OCI-LY1 (cell line): Measurements from ENCODE around the gene LIMD2.

Source experiments
- H2AFZ ChIP-seq: fragments of 200-600 bp; sonication (generic), shearing (Covaris generic); 2 replicates; pipeline ENCODE4 v1.6.0; 2014; ENCODE audit warnings: antibody characterized with exemption, mild to moderate bottlenecking, low read length
- H3F3A ChIP-seq: fragments of 200-600 bp; sonication (generic), shearing (Covaris generic); 2 replicates; pipeline ENCODE4 v1.6.0; 2014; ENCODE audit warnings: mild to moderate bottlenecking, antibody characterized with exemption, low read length, moderate library complexity; ENCODE audit not compliant: insufficient read depth
- H3K27ac ChIP-seq: fragments of 200-600 bp; sonication (generic); 2 replicates; pipeline ENCODE4 v1.5.1; 2014; ENCODE audit warnings: low read length, mixed run types, mild to moderate bottlenecking, low read depth; ENCODE audit not compliant: poor library complexity, severe bottlenecking
- H3K27me3 ChIP-seq: fragments of 200-600 bp; sonication (generic); 2 replicates; pipeline ENCODE4 v1.6.0; 2014; ENCODE audit warnings: antibody characterized with exemption, mild to moderate bottlenecking, low read length, moderate library complexity; ENCODE audit not compliant: insufficient read depth
- H3K36me3 ChIP-seq: fragments of 200-600 bp; sonication (generic); 2 replicates; pipeline ENCODE4 v1.6.1; 2014; ENCODE audit warnings: mild to moderate bottlenecking, antibody characterized with exemption, low read length, moderate library complexity, mixed read lengths; ENCODE audit not compliant: insufficient read depth
- H3K4me1 ChIP-seq: fragments of 200-600 bp; sonication (generic); 2 replicates; pipeline ENCODE4 v1.5.1; 2014; ENCODE audit warnings: mild to moderate bottlenecking, low read length, moderate library complexity; ENCODE audit not compliant: insufficient read depth, severe bottlenecking
- H3K4me2 ChIP-seq: fragments of 200-600 bp; sonication (generic), shearing (Covaris generic); 2 replicates; pipeline ENCODE4 v1.6.1; 2014; ENCODE audit warnings: low read length
- H3K4me3 ChIP-seq: fragments of 200-600 bp; sonication (generic); 2 replicates; pipeline ENCODE4 v1.5.1; 2014; ENCODE audit warnings: low read length, low read depth, mild to moderate bottlenecking, mixed read lengths; ENCODE audit not compliant: poor library complexity, severe bottlenecking
- H3K79me2 ChIP-seq: fragments of 200-600 bp; shearing (Covaris generic); 2 replicates; pipeline ENCODE4 v1.6.1; 2016; ENCODE audit warnings: mixed run types, low read length, mixed read lengths; ENCODE audit not compliant: insufficient read depth
- H3K9ac ChIP-seq: fragments of 200-600 bp; sonication (generic), shearing (Covaris generic); 2 replicates; pipeline ENCODE4 v1.6.1; 2014; ENCODE audit warnings: mild to moderate bottlenecking, low read length, mixed read lengths
- H3K9me2 ChIP-seq: fragments of 200-600 bp; sonication (generic), shearing (Covaris generic); 2 replicates; pipeline ENCODE4 v1.6.1; 2014; ENCODE audit warnings: low read depth, mild to moderate bottlenecking, low read length, mixed read lengths
- H3K9me3 ChIP-seq: fragments of 200-600 bp; shearing (Covaris generic); 2 replicates; pipeline ENCODE4 v1.6.1; 2014; ENCODE audit warnings: low read length, mixed read lengths
- H4K20me1 ChIP-seq: fragments of 200-600 bp; sonication (generic), shearing (Covaris generic); 2 replicates; pipeline ENCODE4 v1.6.0; 2016; ENCODE audit warnings: mild to moderate bottlenecking, low read length; ENCODE audit not compliant: insufficient read depth
- EZH2 ChIP-seq: fragments of 200-600 bp; sonication (generic), shearing (Covaris generic); IDR thresholded peaks from 2 replicates; pipeline ENCODE4 v1.8.0; 2017; ENCODE audit warnings: borderline replicate concordance, mixed run types, mild to moderate bottlenecking, antibody characterized with exemption, low read length, moderate library complexity, mixed read lengths
- TF ChIP-seq, protein P1 (sequence below): fragments of 200-600 bp; sonication (generic), shearing (Covaris generic); IDR thresholded peaks from 2 replicates; pipeline ENCODE4 v1.5.1; 2017; ENCODE audit warnings: mild to moderate bottlenecking, antibody characterized with exemption, low read length, moderate library complexity, mixed read lengths

The LIMD2 gene

DNA sequence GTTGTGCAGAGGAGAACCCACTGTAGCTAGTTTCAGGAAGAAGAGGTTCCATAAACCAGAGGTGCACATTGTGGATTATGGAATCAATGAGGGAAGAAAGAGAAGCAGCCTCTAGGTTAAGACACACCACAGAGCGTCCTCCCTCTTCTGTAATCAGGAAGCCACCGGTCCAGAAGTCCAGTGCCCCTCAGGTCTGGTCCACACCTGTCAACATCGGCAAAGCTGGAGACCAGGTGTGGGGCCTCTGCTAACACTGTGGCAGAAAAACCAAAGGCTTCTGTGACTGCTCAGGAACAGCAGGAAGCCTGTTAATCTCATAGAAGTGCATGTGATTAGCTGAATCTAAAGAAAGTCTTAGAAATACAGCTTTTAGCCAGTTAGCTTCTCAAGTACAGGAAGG, 23.3 kb downstream of the LIMD2 start:
- H3K79me2 ChIP-seq = no peaks in the 10 kb centered on the region
- H3K36me3 ChIP-seq = peaks cover 10% of the 10 kb centered on the region
- TF ChIP-seq EZH2 = no peak
- TF ChIP-seq, protein P1, sequence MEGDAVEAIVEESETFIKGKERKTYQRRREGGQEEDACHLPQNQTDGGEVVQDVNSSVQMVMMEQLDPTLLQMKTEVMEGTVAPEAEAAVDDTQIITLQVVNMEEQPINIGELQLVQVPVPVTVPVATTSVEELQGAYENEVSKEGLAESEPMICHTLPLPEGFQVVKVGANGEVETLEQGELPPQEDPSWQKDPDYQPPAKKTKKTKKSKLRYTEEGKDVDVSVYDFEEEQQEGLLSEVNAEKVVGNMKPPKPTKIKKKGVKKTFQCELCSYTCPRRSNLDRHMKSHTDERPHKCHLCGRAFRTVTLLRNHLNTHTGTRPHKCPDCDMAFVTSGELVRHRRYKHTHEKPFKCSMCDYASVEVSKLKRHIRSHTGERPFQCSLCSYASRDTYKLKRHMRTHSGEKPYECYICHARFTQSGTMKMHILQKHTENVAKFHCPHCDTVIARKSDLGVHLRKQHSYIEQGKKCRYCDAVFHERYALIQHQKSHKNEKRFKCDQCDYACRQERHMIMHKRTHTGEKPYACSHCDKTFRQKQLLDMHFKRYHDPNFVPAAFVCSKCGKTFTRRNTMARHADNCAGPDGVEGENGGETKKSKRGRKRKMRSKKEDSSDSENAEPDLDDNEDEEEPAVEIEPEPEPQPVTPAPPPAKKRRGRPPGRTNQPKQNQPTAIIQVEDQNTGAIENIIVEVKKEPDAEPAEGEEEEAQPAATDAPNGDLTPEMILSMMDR = no peak
- no peak overlapping the region for H3K27ac ChIP-seq
- no peaks in the 10 kb centered on the region for H3K9me3 ChIP-seq
- no peak overlapping the region for H3K4me2 ChIP-seq
- H3K9ac ChIP-seq = no peak overlapping the region
- no peak overlapping the region for H2AFZ ChIP-seq
- no peaks in the 10 kb centered on the region for H3K9me2 ChIP-seq
- no peaks in the 10 kb centered on the region for H3F3A ChIP-seq
- no peaks in the 10 kb centered on the region for H4K20me1 ChIP-seq
- H3K27me3 ChIP-seq = no peaks in the 10 kb centered on the region
- H3K4me3 ChIP-seq = no peak overlapping the region
- H3K4me1 ChIP-seq = no peaks in the 10 kb centered on the region

DNA sequence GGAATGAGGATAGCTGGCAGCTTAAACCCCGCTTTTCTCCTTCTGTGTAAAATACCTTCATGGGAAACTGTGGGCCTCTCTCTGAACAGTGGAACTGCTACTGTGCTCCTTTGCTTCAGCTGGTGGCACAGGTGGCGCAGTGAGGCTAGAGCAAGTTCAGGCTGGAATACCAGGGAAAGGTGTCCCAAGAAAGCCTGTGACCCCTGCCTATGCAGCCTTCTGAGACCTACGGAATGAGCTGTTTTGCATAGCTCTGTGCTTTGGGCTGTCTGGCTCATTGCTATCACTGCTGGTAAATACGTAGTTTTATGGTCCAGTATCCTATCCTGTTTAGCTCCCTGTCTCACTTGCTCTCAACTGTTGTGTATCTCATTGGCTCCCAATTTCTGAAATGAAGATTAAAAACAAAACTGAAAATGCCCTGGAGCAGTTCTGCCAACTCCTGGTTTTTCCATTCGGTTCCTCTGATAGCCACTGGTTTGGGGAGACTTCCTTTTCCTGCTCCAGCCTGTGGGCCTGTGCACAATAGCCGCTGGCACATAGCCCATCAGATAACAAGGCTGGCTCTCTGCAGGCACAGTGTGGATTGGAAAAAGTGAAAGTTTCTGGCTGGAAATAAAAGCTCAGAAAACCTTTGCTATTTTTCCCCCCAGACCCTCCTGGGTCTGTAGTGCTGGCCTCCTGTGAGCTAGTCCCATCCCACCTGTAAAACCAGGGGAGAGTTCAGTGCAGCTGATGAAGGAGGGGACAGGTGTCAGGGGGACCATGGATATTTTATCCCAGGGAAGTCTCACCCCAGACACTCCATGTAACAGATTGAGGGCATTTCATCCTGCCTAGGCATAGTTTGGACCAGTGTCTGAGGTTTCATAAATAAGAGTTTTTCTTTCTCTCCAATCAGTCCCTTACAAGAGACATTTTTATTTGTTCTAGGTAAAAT, 24.0 kb downstream of the LIMD2 start:
- H3K79me2 ChIP-seq = no peaks in the 10 kb centered on the region
- no peaks in the 10 kb centered on the region for H3K9me3 ChIP-seq
- H4K20me1 ChIP-seq = no peaks in the 10 kb centered on the region
- no peak overlapping the region for H3K4me2 ChIP-seq
- no peaks in the 10 kb centered on the region for H3K4me1 ChIP-seq
- H3K27me3 ChIP-seq = no peaks in the 10 kb centered on the region
- TF ChIP-seq, protein P1 = no peak
- no peak for TF ChIP-seq EZH2
- H3F3A ChIP-seq = no peaks in the 10 kb centered on the region
- H3K9ac ChIP-seq = no peak overlapping the region
- no peak overlapping the region for H3K4me3 ChIP-seq
- no peak overlapping the region for H2AFZ ChIP-seq
- no peaks in the 10 kb centered on the region for H3K9me2 ChIP-seq
- peaks cover 8% of the 10 kb centered on the region; the same call in 1 of the 2 replicates for H3K36me3 ChIP-seq
- H3K27ac ChIP-seq = no peak overlapping the region

DNA sequence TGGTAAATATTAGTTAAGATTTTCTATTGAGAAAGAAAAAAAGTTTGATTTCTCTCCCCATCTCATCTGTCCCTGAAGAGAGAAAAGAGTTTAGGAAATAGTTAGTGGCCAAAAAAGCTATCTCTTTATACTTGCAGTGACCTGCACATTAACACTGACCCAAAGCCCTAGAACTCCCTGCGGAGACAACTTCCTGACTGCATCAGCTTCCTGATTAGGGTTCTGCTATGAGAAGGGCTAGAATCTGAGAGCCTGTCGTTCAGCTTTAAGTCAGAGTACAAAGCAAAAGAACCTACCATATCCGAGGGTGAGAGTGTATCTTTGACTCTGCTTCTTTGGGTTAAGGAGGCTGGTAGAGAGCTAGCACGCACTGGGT, 24.7 kb downstream of the LIMD2 start:
- no peak overlapping the region for H2AFZ ChIP-seq
- H3K9me3 ChIP-seq = no peaks in the 10 kb centered on the region
- no peaks in the 10 kb centered on the region for H3K27me3 ChIP-seq
- no peaks in the 10 kb centered on the region for H3K9me2 ChIP-seq
- peaks cover 5% of the 10 kb centered on the region; the same call in 1 of the 2 replicates for H3K36me3 ChIP-seq
- no peaks in the 10 kb centered on the region for H4K20me1 ChIP-seq
- H3K4me3 ChIP-seq = no peak overlapping the region
- H3K4me1 ChIP-seq = no peaks in the 10 kb centered on the region
- no peak overlapping the region for H3K27ac ChIP-seq
- no peaks in the 10 kb centered on the region for H3F3A ChIP-seq
- H3K9ac ChIP-seq = no peak overlapping the region
- H3K4me2 ChIP-seq = no peak overlapping the region
- no peaks in the 10 kb centered on the region for H3K79me2 ChIP-seq
- TF ChIP-seq, protein P1 = no peak
- TF ChIP-seq EZH2 = no peak
